Upper lobe of right lung (tissue), 1 donor: ENCODE data around the gene ZNF787. TPM values are rescaled to one million over a fixed set of nuclear protein-coding genes. Genes with fewer than 3 reads are reported as not detected.
A peak's percentile ranks its signal among the peaks of the same experiment; 100 is the strongest.

ENCODE experiments used
- ATAC-seq: fragments of 200-7000 bp; cut with Tn5 transposase; one replicate; pipeline ENCODE4 v1.9.1; 2020; ENCODE audit warnings: mild to moderate bottlenecking, moderate library complexity
- DNase-seq: peaks from one replicate; pipeline ENCODE4 v3.0.0-alpha.2; 2020
- H3K27ac ChIP-seq: fragments of 200-600 bp; one replicate; pipeline ENCODE4 v1.8.0; 2022
- H3K27me3 ChIP-seq: fragments of 200-600 bp; one replicate; pipeline ENCODE4 v1.8.0; 2022; ENCODE audit warnings: mild to moderate bottlenecking
- H3K36me3 ChIP-seq: fragments of 200-600 bp; one replicate; pipeline ENCODE4 v1.8.0; 2022
- H3K4me1 ChIP-seq: fragments of 200-600 bp; one replicate; pipeline ENCODE4 v1.8.0; 2022
- H3K4me3 ChIP-seq: fragments of 200-600 bp; one replicate; pipeline ENCODE4 v1.8.0; 2022; ENCODE audit warnings: mild to moderate bottlenecking
- H3K9me3 ChIP-seq: fragments of 200-600 bp; one replicate; pipeline ENCODE4 v1.8.0; 2022
- CTCF ChIP-seq: fragments of 200-600 bp; IDR thresholded peaks from one replicate; pipeline ENCODE4 v1.8.0; 2022; ENCODE audit warnings: antibody characterized with exemption
- intact Hi-C: fragments of 100-400 bp; cut with DNase I; formaldehyde crosslinking; loops from one replicate; pipeline ENCODE4 v1.11.0; 2022
- total RNA-seq: library from RNA; stranded (reverse); fragmentation: NEBNext Ultra II Directional; extraction: Animal tissue kit (Norgen Biotek cat#: 25700); gene quantifications from one replicate; pipeline ENCODE4 v1.2.1, GENCODE V29; 2021
- donor health status: DM: no; HTN: yes; CAD: no; lungs with severe emphysema.

The ZNF787 gene
- total RNA-seq, 1 donor from 2014 or later = 40.7 TPM

GRCh38 chr19:56110515-56111448, 10.3 kb downstream of the ZNF787 start:
- no peaks in the 10 kb centered on the region for H3K36me3 ChIP-seq
- ATAC-seq (peak; percentile 71), DNase-seq (no peak)
- H3K27me3 ChIP-seq = no peaks in the 10 kb centered on the region
- H3K9me3 ChIP-seq = no peaks in the 10 kb centered on the region
- intact Hi-C loops = loop anchor here (10.0 kb wide), 1 partner anchor 54 kb away; no protein-coding TSS in a partner anchor
- H3K4me1 ChIP-seq = peaks cover 78% of the 10 kb centered on the region
- H3K4me3 ChIP-seq = no peak overlapping the region
- peak overlapping the region; percentile 56 for H3K27ac ChIP-seq
- TF ChIP-seq CTCF = no peak

- Histone ChIP-seq H3K27ac (peak overlapping the region; percentile 47), H3K36me3 (no peaks in the 10 kb centered on the region), H3K9me3 (no peaks in the 10 kb centered on the region), H3K4me1 (peaks cover 83% of the 10 kb centered on the region), H3K4me3 (no peak overlapping the region), H3K27me3 (no peaks in the 10 kb centered on the region)
- DNase-seq = no peak
- no peak for TF ChIP-seq CTCF
- no peak for ATAC-seq
- intact Hi-C loops = no loop called here
Measured at GRCh38 chr19:56109226-56109625, 11.9 kb downstream of the ZNF787 start.

DNA sequence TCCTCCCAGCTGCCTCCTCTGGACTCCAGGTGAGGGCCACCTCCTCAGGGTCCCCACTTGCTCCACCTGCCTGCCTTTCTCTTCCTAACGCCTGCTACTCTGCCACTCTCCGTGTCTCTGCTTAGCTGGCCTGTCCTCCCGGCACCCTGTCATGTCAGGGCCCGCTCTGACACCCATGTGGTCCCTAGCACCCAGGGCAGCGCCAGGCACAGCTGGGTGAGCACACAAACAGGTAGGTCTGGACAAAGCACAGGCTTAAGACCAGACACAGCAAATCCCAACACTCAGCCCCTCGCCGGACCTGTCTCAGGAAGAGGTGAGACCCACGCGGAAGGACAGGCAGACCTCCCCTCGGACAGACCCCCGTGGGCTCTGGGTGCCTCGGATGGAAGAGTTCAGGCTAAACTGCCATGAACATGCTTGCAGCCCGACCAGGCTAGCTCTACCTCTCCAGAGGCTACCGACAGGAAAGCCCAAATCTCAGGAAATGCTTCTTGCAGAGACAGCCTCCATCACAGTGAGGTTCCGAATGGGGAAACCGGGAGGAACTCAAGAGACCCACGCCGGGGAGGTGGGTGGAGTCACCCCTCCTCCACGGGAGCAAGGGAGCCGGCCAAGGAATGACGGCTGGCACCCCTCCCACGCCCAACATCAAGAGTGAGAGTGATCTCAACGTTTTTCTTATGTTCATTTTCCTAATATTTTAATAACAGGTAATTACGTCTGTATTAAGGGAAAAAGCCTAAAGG, 12.5 kb downstream of the ZNF787 start:
- ATAC-seq = no peak
- peak overlapping the region; percentile 47 for H3K27ac ChIP-seq
- peaks cover 77% of the 10 kb centered on the region for H3K4me1 ChIP-seq

GRCh38 chr19:56107626-56108351, 13.3 kb downstream of the ZNF787 start:
- Histone ChIP-seq H3K4me1 (peaks cover 72% of the 10 kb centered on the region), H3K27me3 (no peaks in the 10 kb centered on the region), H3K36me3 (no peaks in the 10 kb centered on the region), H3K9me3 (no peaks in the 10 kb centered on the region), H3K27ac (no peak overlapping the region), H3K4me3 (no peak overlapping the region)
- ATAC-seq = no peak
- TF ChIP-seq CTCF = no peak
- no peak for DNase-seq
- intact Hi-C loops = no loop called here

More for the DNA sequence above, 12.5 kb downstream of the ZNF787 start:
- no peaks in the 10 kb centered on the region for H3K27me3 ChIP-seq
- intact Hi-C loops = no loop called here
- H3K36me3 ChIP-seq = no peaks in the 10 kb centered on the region
- H3K4me3 ChIP-seq = no peak overlapping the region
- no peaks in the 10 kb centered on the region for H3K9me3 ChIP-seq
- DNase-seq = peak; percentile 82
- no peak for TF ChIP-seq CTCF

GRCh38 chr19:56106993-56107392, 14.1 kb downstream of the ZNF787 start:
- no peak overlapping the region for H3K4me3 ChIP-seq
- H3K9me3 ChIP-seq = no peaks in the 10 kb centered on the region
- H3K27ac ChIP-seq = no peak overlapping the region
- TF ChIP-seq CTCF = no peak
- H3K36me3 ChIP-seq = peaks cover 4% of the 10 kb centered on the region
- intact Hi-C loops = no loop called here
- ATAC-seq (no peak), DNase-seq (no peak)
- no peaks in the 10 kb centered on the region for H3K27me3 ChIP-seq
- peaks cover 64% of the 10 kb centered on the region for H3K4me1 ChIP-seq
